Measurements from ENCODE around the gene ZBED5. TPM values are rescaled to one million over a fixed set of nuclear protein-coding genes. Genes with fewer than 3 reads are reported as not detected.

The ZBED5 gene
- total RNA-seq, result 10 to 100 TPM; 46.1 to 46.4 TPM

GRCh38 chr11:10857709-10858438, at the start of gene ZBED5:
TSS of gene ZBED5 (minus strand) at chr11:10858053. CDS start at chr11:10854945, 3,108 bp downstream.
- peak within 1 kb of the TSS; percentile 94 to 100 for H3K4me3 Mint-ChIP-seq
- H3K36me3 Mint-ChIP-seq (ENCODE audit: insufficient read depth in 2 of 2), result peaks cover 21 to 26% of the 10 kb centered on the region in 2 donors
- H3K27ac Mint-ChIP-seq, result peak within 1 kb of the TSS; percentile 96
- H3K9me3 Mint-ChIP-seq, result peaks cover 0 to 1% of the 10 kb centered on the region in 2 donors
- DNase-seq, result peak; percentile 95
- ATAC-seq (replicated peaks in 1 of 2), result peak; percentile 90 to 91
- no peaks in the 10 kb centered on the region for H3K27me3 Mint-ChIP-seq (ENCODE audit: low read depth)
- peaks cover 53% of the 10 kb centered on the region for H3K4me1 Mint-ChIP-seq (ENCODE audit: low read depth)

- Mint-ChIP-seq H3K27ac (no peak overlapping the region), H3K4me3 (no peak overlapping the region), H3K36me3 (ENCODE audit: insufficient read depth in 2 of 2) (no peaks in the 10 kb centered on the region), H3K4me1 (ENCODE audit: low read depth) (no peaks in the 10 kb centered on the region), H3K9me3 (no peaks in the 10 kb centered on the region), H3K27me3 (ENCODE audit: low read depth) (peaks cover 2% of the 10 kb centered on the region)
- DNase-seq (no peak), ATAC-seq (replicated peaks in 1 of 2) (no peak)
Measured at GRCh38 chr11:10906521-10906920, 48.7 kb upstream of the ZBED5 start.

DNA sequence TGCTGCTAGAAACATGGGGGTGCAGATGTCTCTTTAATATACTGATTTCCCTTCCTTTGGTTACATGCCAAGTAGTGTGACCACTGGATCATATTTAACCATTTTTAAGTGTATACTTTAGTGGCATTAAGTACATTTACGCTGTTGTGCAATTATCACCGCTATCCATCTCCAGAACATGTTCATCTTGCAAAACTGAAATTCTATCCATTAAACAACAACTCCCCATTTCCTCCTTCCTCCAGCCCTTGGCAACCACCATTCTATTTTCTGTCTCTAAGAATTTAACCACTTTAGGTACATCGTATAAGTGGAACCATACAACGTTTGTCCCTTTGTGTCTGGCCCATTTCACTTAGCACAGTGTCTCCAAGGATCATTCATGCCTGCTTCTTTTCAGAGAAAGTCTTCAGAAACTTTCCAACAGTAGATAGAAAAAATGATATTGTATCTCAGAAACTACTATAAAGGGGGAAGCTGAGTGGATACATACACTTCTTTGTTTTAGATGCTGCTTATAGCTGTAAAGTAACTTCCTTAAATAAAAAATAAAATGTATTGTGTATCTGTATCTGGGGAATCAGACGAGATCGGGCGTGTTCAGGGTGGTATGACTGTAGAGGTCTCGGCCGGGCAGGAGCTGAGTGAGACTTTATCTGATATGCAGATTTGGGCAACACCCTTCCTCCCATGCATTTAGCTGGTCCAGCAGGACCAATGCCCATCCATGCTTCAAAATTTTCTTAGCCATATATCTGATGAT, 44.6 kb upstream of the ZBED5 start:
- no peaks in the 10 kb centered on the region for H3K36me3 Mint-ChIP-seq (ENCODE audit: insufficient read depth in 2 of 2)
- H3K4me3 Mint-ChIP-seq, result no peak overlapping the region
- ATAC-seq (replicated peaks in 1 of 2) (no peak), DNase-seq (no peak)
- no peaks in the 10 kb centered on the region for H3K9me3 Mint-ChIP-seq
- no peak overlapping the region for H3K27ac Mint-ChIP-seq
- peaks cover 31% of the 10 kb centered on the region for H3K4me1 Mint-ChIP-seq (ENCODE audit: low read depth)
- no peaks in the 10 kb centered on the region for H3K27me3 Mint-ChIP-seq (ENCODE audit: low read depth)

DNA sequence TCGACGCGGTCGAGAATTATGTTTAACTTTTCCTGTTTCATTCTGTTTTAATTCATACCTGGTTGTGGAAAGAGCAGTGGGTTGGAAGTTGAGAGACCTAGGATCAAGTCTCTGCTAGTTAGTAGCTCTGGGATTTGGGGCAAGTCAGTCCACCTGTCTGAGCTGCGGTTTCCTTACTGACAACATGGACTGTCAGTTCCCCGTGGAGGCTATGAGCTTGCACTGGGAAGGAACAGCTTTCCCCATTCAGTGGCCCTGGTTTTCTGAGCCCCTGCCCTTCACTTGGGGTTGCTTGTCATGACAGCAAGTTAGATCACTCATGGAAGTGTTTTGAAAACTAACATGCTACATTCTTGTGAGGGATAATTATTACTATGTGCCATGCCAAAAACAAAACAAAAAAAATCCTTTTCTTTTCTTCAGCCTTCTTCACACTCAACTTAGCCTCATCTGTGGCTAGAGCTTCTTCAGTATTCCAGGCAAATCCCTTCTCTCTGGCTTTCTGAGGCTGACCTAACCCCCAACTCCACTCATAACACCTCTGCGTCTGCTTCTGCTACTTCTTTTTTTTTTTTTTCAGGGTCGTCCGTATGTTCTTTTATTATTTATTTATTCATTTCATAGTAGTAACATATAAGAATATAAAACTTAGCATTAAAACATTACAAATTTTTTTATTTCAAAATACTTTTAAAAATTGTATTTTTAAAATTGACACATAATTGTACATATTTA, 43.0 kb upstream of the ZBED5 start:
- Mint-ChIP-seq H3K27ac (peak overlapping the region; percentile 78), H3K36me3 (ENCODE audit: insufficient read depth in 2 of 2) (no peaks in the 10 kb centered on the region), H3K4me1 (ENCODE audit: low read depth) (peaks cover 31% of the 10 kb centered on the region), H3K4me3 (peak overlapping the region; percentile 4 to 49), H3K27me3 (ENCODE audit: low read depth) (no peaks in the 10 kb centered on the region), H3K9me3 (no peaks in the 10 kb centered on the region)
- no peak for DNase-seq
- ATAC-seq (replicated peaks in 1 of 2), result no peak

- H3K4me3 Mint-ChIP-seq, result peak overlapping the region; percentile 49 to 64
- DNase-seq (peak in 1 of 2 donors; percentile 30), ATAC-seq (replicated peaks in 1 of 2) (peak; percentile 63 to 67)
- no peaks in the 10 kb centered on the region for H3K9me3 Mint-ChIP-seq
- H3K4me1 Mint-ChIP-seq (ENCODE audit: low read depth), result peaks cover 31% of the 10 kb centered on the region
- peak overlapping the region; percentile 78 for H3K27ac Mint-ChIP-seq
- H3K27me3 Mint-ChIP-seq (ENCODE audit: low read depth), result no peaks in the 10 kb centered on the region
- no peaks in the 10 kb centered on the region for H3K36me3 Mint-ChIP-seq (ENCODE audit: insufficient read depth in 2 of 2)
Measured at GRCh38 chr11:10899121-10899830, 41.4 kb upstream of the ZBED5 start.

GRCh38 chr11:10898763-10899025, 40.8 kb upstream of the ZBED5 start:
- peak overlapping the region in 1 of 2 donors; percentile 64 for H3K4me3 Mint-ChIP-seq
- H3K36me3 Mint-ChIP-seq (ENCODE audit: insufficient read depth in 2 of 2), result no peaks in the 10 kb centered on the region
- ATAC-seq (replicated peaks in 1 of 2) (no peak), DNase-seq (no peak)
- peaks cover 31% of the 10 kb centered on the region for H3K4me1 Mint-ChIP-seq (ENCODE audit: low read depth)
- H3K9me3 Mint-ChIP-seq, result no peaks in the 10 kb centered on the region
- no peaks in the 10 kb centered on the region for H3K27me3 Mint-ChIP-seq (ENCODE audit: low read depth)
- H3K27ac Mint-ChIP-seq, result no peak overlapping the region

GRCh38 chr11:10898003-10898762, 40.3 kb upstream of the ZBED5 start:
- Mint-ChIP-seq H3K27ac (peak overlapping the region; percentile 59), H3K4me1 (ENCODE audit: low read depth) (peaks cover 31% of the 10 kb centered on the region), H3K27me3 (ENCODE audit: low read depth) (no peaks in the 10 kb centered on the region), H3K36me3 (ENCODE audit: insufficient read depth in 2 of 2) (no peaks in the 10 kb centered on the region), H3K9me3 (no peaks in the 10 kb centered on the region), H3K4me3 (peak overlapping the region; percentile 16 to 45)
- ATAC-seq (replicated peaks in 1 of 2) (no peak), DNase-seq (no peak)

DNA sequence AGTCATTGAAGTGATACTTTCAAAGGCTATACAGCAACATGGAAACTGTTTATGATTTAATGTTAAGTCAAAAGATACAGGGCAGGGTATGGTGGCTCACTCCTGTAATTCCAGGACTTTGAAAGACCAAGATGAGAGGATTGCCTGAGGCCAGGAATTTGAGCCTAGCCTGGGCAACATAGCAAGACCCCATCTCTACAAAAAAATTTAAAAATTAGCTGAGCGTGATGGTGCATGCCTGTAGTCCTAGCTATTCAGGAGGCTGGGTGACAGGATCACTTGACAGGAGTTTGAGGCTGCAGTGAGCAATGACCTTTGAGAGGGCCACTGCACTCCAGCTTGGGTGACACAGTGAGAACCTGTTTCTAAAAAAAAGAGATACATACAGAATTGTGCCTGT, 39.3 kb upstream of the ZBED5 start:
- DNase-seq, result no peak
- Mint-ChIP-seq H3K36me3 (ENCODE audit: insufficient read depth in 2 of 2) (no peaks in the 10 kb centered on the region), H3K9me3 (no peaks in the 10 kb centered on the region), H3K4me1 (ENCODE audit: low read depth) (peaks cover 31% of the 10 kb centered on the region), H3K27me3 (ENCODE audit: low read depth) (no peaks in the 10 kb centered on the region), H3K27ac (peak overlapping the region; percentile 39), H3K4me3 (no peak overlapping the region)
- ATAC-seq (replicated peaks in 1 of 2), result no peak

- Mint-ChIP-seq H3K4me3 (no peak overlapping the region), H3K27me3 (ENCODE audit: low read depth) (no peaks in the 10 kb centered on the region), H3K4me1 (ENCODE audit: low read depth) (peaks cover 31% of the 10 kb centered on the region), H3K9me3 (no peaks in the 10 kb centered on the region), H3K36me3 (ENCODE audit: insufficient read depth in 2 of 2) (no peaks in the 10 kb centered on the region), H3K27ac (no peak overlapping the region)
- DNase-seq (no peak), ATAC-seq (replicated peaks in 1 of 2) (no peak)
Measured at GRCh38 chr11:10896493-10896892, 38.6 kb upstream of the ZBED5 start.

DNA sequence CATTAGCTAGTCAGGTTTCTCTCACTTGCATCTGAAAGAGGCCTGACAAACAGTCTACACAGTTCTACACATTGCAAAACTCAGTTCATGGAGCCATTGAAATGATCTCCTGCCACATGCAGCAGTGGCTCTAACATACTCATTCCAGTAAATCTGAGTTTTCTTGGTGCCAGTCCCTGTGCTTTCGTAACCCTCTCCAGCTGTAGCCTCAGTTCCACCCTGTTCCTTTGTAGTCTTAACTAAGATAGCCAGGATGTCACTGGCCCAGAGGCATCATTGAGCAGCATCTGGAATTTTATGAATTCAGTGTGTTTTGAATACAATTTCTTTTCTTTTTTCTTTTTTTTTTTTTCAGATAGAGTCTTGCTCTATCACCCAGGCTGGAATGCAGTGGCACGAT, 37.4 kb upstream of the ZBED5 start:
- ATAC-seq (replicated peaks in 1 of 2), result no peak
- DNase-seq, result no peak
- peaks cover 25% of the 10 kb centered on the region for H3K4me1 Mint-ChIP-seq (ENCODE audit: low read depth)
- H3K9me3 Mint-ChIP-seq, result peaks cover 0 to 3% of the 10 kb centered on the region in 2 donors
- H3K27ac Mint-ChIP-seq, result no peak overlapping the region
- H3K27me3 Mint-ChIP-seq (ENCODE audit: low read depth), result no peaks in the 10 kb centered on the region
- no peak overlapping the region for H3K4me3 Mint-ChIP-seq
- H3K36me3 Mint-ChIP-seq (ENCODE audit: insufficient read depth in 2 of 2), result peaks cover 0 to 2% of the 10 kb centered on the region in 2 donors

GRCh38 chr11:10894666-10895065, 36.8 kb upstream of the ZBED5 start:
- Mint-ChIP-seq H3K4me1 (ENCODE audit: low read depth) (peaks cover 18% of the 10 kb centered on the region), H3K36me3 (ENCODE audit: insufficient read depth in 2 of 2) (peaks cover 3 to 5% of the 10 kb centered on the region in 2 donors), H3K27ac (no peak overlapping the region), H3K4me3 (no peak overlapping the region), H3K9me3 (peaks cover 0 to 6% of the 10 kb centered on the region in 2 donors), H3K27me3 (ENCODE audit: low read depth) (no peaks in the 10 kb centered on the region)
- ATAC-seq (replicated peaks in 1 of 2) (no peak), DNase-seq (no peak)

- no peak overlapping the region for H3K4me3 Mint-ChIP-seq
- peaks cover 9% of the 10 kb centered on the region for H3K4me1 Mint-ChIP-seq (ENCODE audit: low read depth)
- ATAC-seq (replicated peaks in 1 of 2), result no peak
- no peak overlapping the region for H3K27ac Mint-ChIP-seq
- no peak for DNase-seq
- peaks cover 5% of the 10 kb centered on the region for H3K27me3 Mint-ChIP-seq (ENCODE audit: low read depth)
- peaks cover 0 to 9% of the 10 kb centered on the region in 2 donors for H3K9me3 Mint-ChIP-seq
- peaks cover 6 to 12% of the 10 kb centered on the region in 2 donors for H3K36me3 Mint-ChIP-seq (ENCODE audit: insufficient read depth in 2 of 2)
Measured at GRCh38 chr11:10893714-10894151, 35.9 kb upstream of the ZBED5 start.

Data from activated T-cell treated with anti-CD3 and anti-CD28 coated beads, Interleukin-2, amount 50 U/mL, for 72 hours (primary cell).